Neuron (in vitro differentiated cells): ENCODE data around the gene ANKRD40CL.
"Not testable (repeated sequence)": the region's sequence is repeated elsewhere in the genome, so short reads cannot be mapped to it uniquely, and the experiment has no call there.

Experiments used
- H2AFZ ChIP-seq: one replicate; pipeline ENCODE4 v1.6.1; 2013; ENCODE audit warnings: low read depth, mild to moderate bottlenecking, inconsistent platforms, low read length, moderate library complexity
- H3K27me3 ChIP-seq: one replicate; pipeline ENCODE4 v1.6.1; 2013; ENCODE audit warnings: low read length; ENCODE audit not compliant: insufficient read depth
- H3K36me3 ChIP-seq: one replicate; pipeline ENCODE4 v1.6.1; 2013; ENCODE audit warnings: low read length; ENCODE audit not compliant: insufficient read depth
- H3K4me1 ChIP-seq: one replicate; pipeline ENCODE4 v1.6.1; 2013; ENCODE audit warnings: low read length; ENCODE audit not compliant: insufficient read depth
- H3K4me3 ChIP-seq: 2 replicates; pipeline ENCODE4 v1.5.1; 2013; ENCODE audit warnings: mild to moderate bottlenecking, low read length, moderate library complexity
- H3K9me3 ChIP-seq: one replicate; pipeline ENCODE4 v1.6.1; 2013; ENCODE audit warnings: low read length

The ANKRD40CL gene, protein sequence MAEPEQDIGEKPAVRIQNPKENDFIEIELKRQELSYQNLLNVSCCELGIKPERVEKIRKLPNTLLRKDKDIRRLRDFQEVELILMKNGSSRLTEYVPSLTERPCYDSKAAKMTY

DNA sequence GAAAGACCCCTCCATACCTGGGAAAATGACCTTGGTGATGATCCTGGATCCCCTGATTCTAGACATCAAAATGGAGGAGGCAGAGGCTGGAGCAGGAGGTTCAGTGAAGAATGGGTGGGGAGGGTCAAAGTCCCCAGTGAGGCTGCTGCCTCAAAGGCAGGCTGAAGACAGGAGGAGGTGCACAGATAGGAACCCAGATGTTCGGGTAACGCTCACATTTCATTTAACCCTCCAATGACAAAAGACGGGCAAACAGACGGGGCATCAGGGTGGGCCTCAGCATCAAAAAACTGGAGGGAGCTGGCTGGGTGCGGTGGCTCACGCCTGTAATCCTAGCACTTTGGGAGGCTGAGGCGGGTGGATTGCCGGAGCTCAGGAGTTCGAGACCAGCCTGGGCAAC, at the start of gene ANKRD40CL:
ANKRD40CL (minus strand) TSS at position 73 of the 400 bp plus-strand sequence. CDS start 605 bp downstream, outside the sequence.
- Histone ChIP-seq H3K4me1 (peaks cover 41% of the 10 kb centered on the region), H3K36me3 (no peaks in the 10 kb centered on the region), H3K27me3 (no peaks in the 10 kb centered on the region), H3K4me3 (no peak within 1 kb of the TSS), H2AFZ (no peak within 1 kb of the TSS), H3K9me3 (no peaks in the 10 kb centered on the region)

DNA sequence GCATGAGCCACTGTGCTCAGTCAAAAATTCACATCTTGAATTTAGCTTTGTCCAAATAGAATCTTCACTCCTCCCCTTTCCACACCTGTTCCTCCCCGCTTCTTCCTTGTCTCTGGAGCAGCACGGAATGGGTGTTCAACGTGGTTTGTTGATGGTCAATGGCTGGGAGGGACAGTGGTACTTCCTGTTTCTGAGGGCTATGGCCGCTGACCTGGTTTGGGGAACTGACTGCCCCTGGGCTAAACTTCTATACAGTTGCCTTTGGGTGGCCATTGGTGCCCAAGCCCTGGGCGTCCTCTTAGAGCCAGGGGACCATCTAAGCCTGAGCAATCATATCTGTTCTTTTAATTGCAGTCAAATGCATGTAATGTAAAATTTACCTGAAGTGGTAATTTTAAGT, 49.0 kb upstream of the ANKRD40CL start:
- Histone ChIP-seq H2AFZ (no peak overlapping the region), H3K36me3 (no peaks in the 10 kb centered on the region), H3K9me3 (no peaks in the 10 kb centered on the region), H3K4me3 (no peak overlapping the region), H3K4me1 (no peaks in the 10 kb centered on the region), H3K27me3 (no peaks in the 10 kb centered on the region)

DNA sequence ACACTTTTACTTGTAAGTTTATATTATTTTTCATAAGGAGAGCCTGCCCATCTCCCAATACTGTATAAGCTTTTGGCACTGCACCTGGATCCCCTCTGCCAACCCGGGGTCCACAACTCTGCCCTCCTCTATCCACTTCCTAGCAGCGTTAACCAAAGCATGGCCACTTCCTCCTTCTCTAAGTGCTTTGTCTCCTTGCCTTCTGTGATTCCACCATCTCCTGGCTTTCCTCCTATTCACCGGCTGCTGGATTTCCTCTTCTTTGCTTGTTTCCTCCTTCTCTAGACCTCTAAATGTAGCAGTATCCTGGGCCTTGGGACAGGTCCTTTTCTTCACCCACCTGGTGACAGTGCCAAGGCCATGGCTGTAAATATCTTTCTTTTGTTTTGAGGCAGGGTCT, 48.1 kb upstream of the ANKRD40CL start:
- no peaks in the 10 kb centered on the region for H3K27me3 ChIP-seq
- H3K9me3 ChIP-seq = no peaks in the 10 kb centered on the region
- H3K4me3 ChIP-seq = no peak overlapping the region
- no peak overlapping the region for H2AFZ ChIP-seq
- H3K36me3 ChIP-seq = no peaks in the 10 kb centered on the region
- no peaks in the 10 kb centered on the region for H3K4me1 ChIP-seq

DNA sequence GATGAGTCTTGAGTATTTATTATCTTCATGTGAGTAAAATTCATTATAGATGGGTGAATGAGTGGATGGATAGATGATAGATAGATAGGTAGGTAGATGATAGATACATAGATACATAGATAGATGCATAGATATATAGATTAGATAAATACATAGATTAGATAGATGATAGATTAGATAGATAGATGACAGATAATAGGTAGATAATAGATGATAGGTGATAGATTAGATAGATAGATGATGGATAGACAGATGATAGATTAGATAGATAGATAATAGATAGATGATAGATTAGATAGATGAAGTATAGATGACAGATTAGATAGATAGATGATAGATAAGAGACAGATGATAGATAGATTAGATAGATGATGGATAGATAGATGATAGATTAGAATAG, 46.3 kb upstream of the ANKRD40CL start:
- Histone ChIP-seq H3K27me3 (no peaks in the 10 kb centered on the region), H3K4me1 (no peaks in the 10 kb centered on the region), H3K9me3 (no peaks in the 10 kb centered on the region), H3K4me3 (no peak overlapping the region), H2AFZ (no peak overlapping the region), H3K36me3 (no peaks in the 10 kb centered on the region)

DNA sequence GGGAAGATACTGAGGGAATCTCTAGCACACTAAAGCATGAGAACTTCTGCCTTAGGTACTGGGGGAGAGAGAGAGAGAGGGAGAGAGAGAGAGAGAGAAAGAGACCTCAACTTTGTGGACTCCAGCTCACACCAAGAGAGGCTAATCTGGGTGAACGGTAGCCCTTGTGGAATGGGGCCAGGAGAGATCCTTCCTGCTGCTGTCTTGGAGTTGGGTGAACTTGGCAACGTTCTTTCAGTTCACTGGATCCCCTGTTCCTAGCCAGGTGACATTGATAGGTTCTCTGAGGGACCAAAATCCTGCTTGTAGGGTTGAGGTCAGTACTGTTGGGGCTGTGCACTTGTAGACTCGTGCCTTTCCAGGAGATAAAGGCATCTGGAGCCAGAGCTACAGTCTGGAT, 41.6 kb upstream of the ANKRD40CL start:
- no peaks in the 10 kb centered on the region for H3K27me3 ChIP-seq
- H2AFZ ChIP-seq = no peak overlapping the region
- no peak overlapping the region for H3K4me3 ChIP-seq
- H3K9me3 ChIP-seq = no peaks in the 10 kb centered on the region
- no peaks in the 10 kb centered on the region for H3K4me1 ChIP-seq
- H3K36me3 ChIP-seq = no peaks in the 10 kb centered on the region

DNA sequence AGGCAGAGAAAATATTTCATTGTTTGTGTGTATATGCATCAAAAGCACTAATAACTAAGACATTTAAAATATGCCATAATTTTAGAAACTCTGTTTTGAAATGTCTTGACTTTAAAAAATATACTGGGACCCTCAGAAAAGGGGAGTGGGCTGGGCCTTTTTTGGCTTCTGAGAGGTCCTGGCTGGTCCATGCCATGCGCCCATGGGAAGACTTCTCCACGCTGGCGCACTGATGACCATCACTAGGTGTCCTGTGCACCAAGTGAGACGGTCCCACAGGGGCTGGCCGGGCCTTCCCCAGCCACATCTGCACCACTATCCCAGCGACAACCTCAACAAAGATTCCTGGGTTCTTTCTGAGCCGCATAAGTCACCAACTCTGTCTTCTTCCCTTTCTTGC, 41.1 kb upstream of the ANKRD40CL start:
- no peaks in the 10 kb centered on the region for H3K9me3 ChIP-seq
- H3K27me3 ChIP-seq = no peaks in the 10 kb centered on the region
- H3K4me1 ChIP-seq = no peaks in the 10 kb centered on the region
- no peak overlapping the region for H2AFZ ChIP-seq
- no peak overlapping the region for H3K4me3 ChIP-seq
- H3K36me3 ChIP-seq = no peaks in the 10 kb centered on the region

DNA sequence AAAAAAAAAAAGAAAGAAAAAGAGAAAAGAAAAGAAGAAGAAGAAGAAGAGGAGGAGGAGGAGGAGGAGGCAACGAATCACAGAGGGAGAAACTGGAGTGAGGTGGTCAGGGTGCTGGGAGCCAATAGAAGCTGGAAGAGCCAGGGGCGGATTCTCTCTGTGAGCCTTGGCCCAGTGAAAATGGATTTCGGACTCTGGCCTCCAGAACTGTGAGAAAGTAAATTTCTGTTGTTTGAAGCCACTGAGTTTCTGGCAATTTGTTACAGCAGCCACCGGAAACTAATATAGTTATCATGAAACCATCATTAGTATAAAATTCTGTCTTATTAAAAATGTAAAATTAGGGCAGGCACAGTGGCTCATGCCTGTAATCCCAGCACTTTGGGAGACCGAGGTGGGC, 40.4 kb upstream of the ANKRD40CL start:
- H3K36me3 ChIP-seq = no peaks in the 10 kb centered on the region
- H3K27me3 ChIP-seq = no peaks in the 10 kb centered on the region
- no peaks in the 10 kb centered on the region for H3K9me3 ChIP-seq
- no peaks in the 10 kb centered on the region for H3K4me1 ChIP-seq
- no peak overlapping the region for H3K4me3 ChIP-seq
- no peak overlapping the region for H2AFZ ChIP-seq

DNA sequence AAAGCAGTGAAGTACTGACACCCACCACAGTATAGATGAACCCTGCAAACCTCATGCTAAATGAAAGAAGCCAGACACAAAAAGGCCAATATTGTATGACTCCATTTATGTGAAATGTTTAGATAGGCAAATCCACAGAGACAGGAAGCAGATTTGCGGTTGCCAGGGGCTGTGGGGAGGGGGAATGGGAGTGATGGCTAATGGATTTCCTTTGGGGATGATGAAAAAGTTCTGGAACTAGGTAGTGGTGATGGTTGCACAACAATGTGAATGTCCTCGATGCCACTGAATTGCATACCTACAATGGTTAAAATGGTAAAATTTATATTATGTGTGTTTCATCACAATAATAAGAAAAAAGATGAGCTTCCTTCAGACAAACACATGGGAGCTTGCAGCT, 39.7 kb upstream of the ANKRD40CL start:
- Histone ChIP-seq H3K9me3 (no peaks in the 10 kb centered on the region), H3K27me3 (no peaks in the 10 kb centered on the region), H3K4me3 (no peak overlapping the region), H3K4me1 (no peaks in the 10 kb centered on the region), H3K36me3 (no peaks in the 10 kb centered on the region), H2AFZ (no peak overlapping the region)

DNA sequence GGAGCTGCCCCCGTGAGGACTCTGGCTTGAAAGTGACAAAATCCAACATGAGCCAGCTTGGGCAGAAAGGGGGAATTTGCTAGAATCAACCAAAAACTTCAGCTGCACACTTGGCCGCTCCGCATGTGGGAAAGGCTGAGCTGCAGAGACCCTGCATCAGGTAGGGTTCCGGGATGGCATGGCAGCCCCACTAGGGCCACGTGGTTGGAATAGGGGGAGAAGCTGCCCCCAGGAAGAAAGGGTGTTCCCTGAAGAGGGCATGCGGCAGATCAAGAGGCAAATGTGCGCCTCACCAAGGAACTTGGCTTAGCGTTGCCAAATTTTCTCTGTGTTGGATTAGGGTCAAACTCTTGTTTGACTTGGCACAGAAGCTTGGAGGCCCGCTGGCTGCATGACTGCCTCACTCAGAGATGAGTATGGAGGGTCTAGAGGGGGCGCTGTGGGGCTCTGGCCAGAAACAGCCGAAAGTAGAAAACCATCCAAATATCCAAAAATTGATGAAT, 38.9 kb upstream of the ANKRD40CL start:
- no peaks in the 10 kb centered on the region for H3K36me3 ChIP-seq
- H3K4me3 ChIP-seq = no peak overlapping the region
- no peak overlapping the region for H2AFZ ChIP-seq
- H3K9me3 ChIP-seq = no peaks in the 10 kb centered on the region
- no peaks in the 10 kb centered on the region for H3K4me1 ChIP-seq
- H3K27me3 ChIP-seq = no peaks in the 10 kb centered on the region

DNA sequence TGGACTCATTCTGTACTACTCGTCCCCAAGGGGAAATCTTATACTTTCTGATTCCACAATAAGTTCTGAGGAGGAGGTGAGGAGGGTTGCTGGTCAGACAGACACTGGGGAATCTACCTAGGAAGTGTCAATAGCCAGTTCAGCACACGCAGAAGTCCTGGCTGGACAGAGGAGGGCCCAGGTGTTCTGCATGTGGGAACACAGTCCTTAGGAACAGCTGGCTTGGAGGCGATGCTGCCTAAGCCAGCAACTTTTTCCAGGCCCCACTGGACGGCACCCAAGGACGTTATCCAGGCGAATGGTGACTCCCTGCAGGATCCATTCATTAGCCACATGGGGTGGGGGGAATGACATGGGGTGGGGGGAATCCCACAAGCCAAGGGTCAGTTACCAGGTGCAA, 38.2 kb upstream of the ANKRD40CL start:
- Histone ChIP-seq H3K27me3 (no peaks in the 10 kb centered on the region), H3K9me3 (no peaks in the 10 kb centered on the region), H3K4me1 (no peaks in the 10 kb centered on the region), H2AFZ (no peak overlapping the region), H3K4me3 (no peak overlapping the region), H3K36me3 (no peaks in the 10 kb centered on the region)

DNA sequence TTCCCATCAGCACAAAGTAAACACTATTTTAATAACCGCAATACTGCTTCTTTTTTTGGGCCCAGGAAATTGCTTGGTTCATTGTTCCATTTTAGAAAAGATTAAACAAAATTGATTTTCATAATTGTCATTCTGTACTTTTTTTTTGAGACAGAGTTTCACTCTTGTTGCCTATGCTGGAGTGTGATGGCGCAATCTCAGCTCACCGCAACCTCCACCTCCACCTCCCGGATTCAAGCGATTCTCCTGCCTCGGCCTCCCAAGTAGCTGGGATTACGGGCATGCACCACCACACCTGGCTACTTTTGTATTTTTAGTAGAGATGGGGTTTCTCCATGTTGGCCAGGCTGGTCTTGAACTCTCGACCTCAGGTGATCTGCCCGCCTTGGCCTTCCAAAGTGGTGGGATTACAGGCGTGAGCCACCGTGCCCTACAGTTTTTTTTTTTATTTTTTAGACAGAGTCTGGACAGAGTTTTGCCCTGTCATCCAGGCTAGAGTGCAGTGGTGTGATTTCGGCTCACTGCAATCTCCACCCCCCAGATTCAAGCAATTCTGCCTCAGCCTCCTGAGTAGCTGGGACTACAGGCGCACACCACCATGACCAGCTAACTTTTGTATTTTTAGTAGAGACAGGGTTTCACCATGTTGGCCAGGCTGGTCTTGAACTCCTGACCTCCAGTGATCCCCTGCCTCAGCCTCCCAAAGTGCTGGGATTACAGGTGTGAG, 37.6 kb upstream of the ANKRD40CL start:
- H3K4me3 ChIP-seq, H3K36me3 ChIP-seq, H3K4me1 ChIP-seq, H3K27me3 ChIP-seq, H2AFZ ChIP-seq, H3K9me3 ChIP-seq: not testable (repeated sequence)

DNA sequence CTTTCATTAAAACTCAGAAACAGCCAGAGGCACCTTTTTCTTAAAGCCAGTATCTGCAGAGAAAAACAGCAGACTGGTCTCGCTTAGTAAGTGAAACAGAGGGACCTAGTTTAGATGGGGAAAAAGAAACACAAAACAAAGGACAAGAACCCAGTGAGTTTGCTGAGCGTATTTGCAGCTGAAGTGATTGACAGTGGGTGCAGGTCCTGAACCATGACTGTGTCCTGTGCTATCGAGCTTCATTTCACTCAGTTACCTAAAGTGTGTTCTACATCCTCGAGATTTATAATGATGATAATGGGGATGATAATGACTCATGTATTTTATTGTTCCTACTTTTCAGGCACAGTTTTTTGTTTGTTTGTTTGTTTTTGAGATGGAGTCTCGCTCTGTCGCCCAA, 36.4 kb upstream of the ANKRD40CL start:
- Histone ChIP-seq H2AFZ (no peak overlapping the region), H3K4me3 (no peak overlapping the region), H3K36me3 (no peaks in the 10 kb centered on the region), H3K27me3 (no peaks in the 10 kb centered on the region), H3K9me3 (no peaks in the 10 kb centered on the region), H3K4me1 (no peaks in the 10 kb centered on the region)

DNA sequence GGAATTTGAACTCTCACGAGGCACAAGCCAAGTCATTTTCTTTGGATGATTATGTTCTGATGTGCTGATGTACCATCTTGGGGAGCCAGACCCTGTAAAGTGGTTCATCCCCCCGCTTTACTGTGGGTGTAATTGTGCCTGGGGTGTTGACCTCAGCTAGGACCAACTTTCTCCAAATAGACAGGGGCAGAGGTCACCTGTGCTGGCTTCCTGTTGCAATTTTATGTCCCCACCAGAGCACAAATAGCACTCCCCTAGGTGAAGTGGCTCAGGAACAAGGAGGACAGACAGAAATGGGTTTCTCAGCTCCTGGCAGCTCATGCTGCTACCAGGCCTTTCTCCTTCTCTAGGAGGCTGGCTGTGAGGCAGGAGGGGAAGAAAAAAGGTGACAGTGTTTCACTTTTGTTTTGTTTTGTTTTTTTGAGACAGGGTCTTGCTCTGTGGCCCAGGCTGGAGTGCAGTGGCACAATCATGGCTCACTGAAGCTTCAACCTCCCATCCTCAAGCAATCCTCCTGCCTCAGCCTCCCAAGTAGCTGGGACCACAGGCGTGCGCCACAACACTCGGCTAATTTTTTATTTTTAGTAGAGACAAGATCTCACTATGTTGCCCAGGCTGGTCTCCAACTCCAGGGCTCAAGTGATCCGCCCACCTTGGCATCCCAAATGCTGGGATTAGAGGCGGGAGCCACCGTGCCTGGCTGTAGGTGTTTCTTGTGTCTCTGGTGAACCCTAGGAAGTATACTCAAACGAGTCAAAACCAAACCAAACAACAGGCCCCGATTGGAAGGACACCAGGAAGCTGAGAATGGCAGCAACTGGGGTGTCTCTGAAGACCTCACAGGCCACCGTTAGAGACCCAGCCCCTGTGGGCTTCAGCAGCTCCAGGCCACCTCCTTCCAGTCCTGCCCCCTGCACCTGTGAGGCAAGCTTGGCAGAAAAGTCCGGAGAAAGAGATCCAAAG, 35.6 kb upstream of the ANKRD40CL start:
- Histone ChIP-seq H3K9me3 (no peaks in the 10 kb centered on the region), H3K4me1 (no peaks in the 10 kb centered on the region), H2AFZ (no peak overlapping the region), H3K4me3 (no peak overlapping the region), H3K27me3 (no peaks in the 10 kb centered on the region), H3K36me3 (no peaks in the 10 kb centered on the region)
